OCI-M2 (cell line): ENCODE results near the gene GTPBP1.

Experiments
- DNase-seq: peaks from one replicate; lab custom pipeline; 2025; ENCODE audit not compliant: unreplicated experiment; lab: John Stamatoyannopoulos, UW

Gene GTPBP1

GRCh38 chr22:38705235-38706100, at the start of gene GTPBP1:
TSS of gene GTPBP1 (plus strand) at chr22:38705944. CDS start at chr22:38705956, 12 bp downstream.
- peak; percentile 95 for DNase-seq

- peak; percentile 61 for DNase-seq
Measured at GRCh38 chr22:38656256-38657044, 49.3 kb upstream of the GTPBP1 start, which contains the start of the genes CBY1 and FAM227A. TSS of gene CBY1 (plus strand) at chr22:38656638. CDS start at chr22:38668055, 11,417 bp downstream. TSS of gene FAM227A (minus strand) at chr22:38656392. CDS start at chr22:38650168, 6,224 bp downstream.

DNA sequence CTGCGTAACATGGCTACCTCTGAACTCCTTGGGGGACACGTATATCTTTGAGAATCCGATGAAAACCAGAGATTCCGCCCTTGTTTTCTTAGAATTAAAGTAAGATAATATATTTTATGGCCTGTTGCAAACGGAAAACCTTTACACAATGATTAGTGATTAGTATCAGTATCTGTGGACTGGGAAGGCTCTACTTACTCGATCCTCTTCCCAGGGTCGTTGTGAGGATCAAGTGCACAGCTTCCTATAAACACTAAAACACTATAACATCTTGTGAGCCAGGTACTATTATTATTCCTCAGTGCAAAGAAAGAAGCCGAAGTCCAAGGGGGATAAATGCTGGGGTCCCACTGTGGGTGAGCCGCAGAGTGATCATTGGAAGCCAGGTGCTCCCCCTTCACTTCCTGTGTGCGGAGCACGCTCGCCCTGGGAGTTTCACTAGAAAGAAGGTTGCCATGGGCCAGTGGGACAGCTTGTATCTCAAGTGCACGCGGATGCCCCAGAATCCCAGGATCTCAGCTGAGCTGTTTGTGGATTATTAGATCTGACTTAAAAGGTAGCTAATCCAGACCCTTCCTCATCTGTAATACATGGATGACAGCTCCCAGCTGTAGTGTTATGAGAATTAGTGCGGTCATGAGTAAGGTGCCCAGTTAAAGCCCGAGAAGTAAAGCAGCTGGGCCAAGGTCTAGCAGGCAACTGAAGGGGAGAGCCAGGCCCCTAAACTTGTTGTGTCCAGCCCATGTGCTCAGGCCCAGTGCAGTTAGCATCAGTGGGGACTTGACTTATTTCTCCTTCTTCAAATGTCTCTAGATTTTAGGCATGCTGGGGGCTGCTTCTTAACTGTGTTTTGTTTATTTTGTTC, 48.5 kb upstream of the GTPBP1 start:
- no peak for DNase-seq

- DNase-seq: no peak
Measured at GRCh38 chr22:38674888-38675287, 30.9 kb upstream of the GTPBP1 start.

- DNase-seq: no peak
Measured at GRCh38 chr22:38675833-38676232, 29.9 kb upstream of the GTPBP1 start.

- DNase-seq: peak; percentile 50
Measured at GRCh38 chr22:38681582-38682335, 24.0 kb upstream of the GTPBP1 start, which contains the start of gene TOMM22. TSS of gene TOMM22 (plus strand) at chr22:38681957. CDS start at chr22:38681979, 22 bp downstream.

- no peak for DNase-seq
Measured at GRCh38 chr22:38684895-38685294, 20.8 kb upstream of the GTPBP1 start.

DNA sequence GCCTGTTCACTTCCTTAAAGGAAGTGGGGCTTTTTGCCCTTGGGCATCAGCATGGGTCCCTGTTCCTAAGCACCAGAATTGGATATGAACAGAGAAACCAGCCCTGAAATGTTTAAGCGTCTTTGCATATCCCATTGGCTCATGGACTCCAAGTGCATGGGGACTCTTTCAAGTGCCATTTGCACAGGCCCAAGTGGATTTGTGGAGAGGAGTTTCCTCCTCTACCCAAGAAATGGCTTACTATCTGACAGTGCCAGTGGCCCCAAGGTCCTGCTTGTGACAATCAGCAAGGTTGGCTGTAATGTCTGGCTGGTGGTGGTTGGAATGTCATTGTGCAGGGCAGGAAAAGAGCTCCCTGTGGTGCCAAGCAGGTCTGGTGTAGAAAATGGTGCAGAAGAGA, 20.0 kb upstream of the GTPBP1 start:
- DNase-seq: no peak

GRCh38 chr22:38689651-38690050, 16.1 kb upstream of the GTPBP1 start:
- DNase-seq: no peak

DNA sequence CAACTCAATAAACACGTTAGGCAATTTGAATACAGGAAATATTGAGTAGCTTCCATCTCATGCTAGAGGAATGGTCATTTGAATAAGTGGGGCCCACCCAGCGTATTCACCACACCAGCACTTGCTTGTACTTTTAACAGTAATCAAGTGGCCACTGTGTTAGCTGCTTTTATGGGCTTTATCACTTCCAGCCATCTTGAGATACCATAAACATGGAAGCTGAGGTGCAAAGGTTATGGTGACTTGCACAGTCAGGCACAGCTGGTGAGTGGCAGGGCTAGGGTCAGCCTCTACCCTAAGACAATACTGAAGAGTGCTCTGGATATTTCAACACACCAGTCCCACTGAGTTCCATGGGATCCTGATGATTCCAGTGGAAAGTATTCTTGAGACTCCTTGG, 11.7 kb upstream of the GTPBP1 start:
- no peak for DNase-seq

GRCh38 chr22:38694940-38695339, 10.8 kb upstream of the GTPBP1 start:
- no peak for DNase-seq

DNA sequence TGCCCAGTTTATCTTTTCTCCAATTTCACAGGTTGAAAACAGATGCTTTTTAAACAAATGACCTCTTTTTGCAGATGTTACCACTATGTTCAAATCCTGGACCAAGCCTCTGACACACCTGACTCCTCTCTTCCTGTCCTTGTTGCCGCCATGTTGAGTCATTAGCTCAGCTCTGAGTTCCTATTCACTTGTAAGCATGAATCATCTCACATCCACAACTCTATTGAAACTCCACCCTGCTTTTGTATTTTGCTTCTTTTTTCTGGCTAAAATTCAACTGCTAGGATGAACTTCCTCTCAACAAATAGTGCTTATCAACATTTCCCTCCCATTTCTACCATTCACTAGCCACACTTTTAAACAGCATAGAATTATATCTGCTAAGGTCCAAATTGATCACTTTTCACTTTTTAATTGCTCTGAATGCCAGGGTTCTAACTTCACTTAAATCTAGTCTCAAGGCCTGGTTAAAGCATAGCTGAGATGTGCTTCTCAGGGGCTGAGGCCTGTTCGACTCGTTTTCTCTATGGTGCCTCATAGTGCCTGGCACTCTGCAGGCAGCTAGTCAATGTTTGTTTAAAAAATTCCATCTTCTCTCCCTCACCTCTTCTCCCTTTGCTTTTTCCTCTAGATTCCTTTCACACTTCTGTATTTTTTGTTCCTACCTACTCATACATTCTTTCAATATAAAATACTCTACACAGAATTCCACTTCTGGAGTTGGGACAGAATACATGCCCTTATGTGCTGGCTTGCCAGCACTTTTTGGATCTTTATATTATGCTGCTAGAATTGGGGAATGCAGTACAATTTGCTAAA, 8.9 kb upstream of the GTPBP1 start:
- no peak for DNase-seq

DNA sequence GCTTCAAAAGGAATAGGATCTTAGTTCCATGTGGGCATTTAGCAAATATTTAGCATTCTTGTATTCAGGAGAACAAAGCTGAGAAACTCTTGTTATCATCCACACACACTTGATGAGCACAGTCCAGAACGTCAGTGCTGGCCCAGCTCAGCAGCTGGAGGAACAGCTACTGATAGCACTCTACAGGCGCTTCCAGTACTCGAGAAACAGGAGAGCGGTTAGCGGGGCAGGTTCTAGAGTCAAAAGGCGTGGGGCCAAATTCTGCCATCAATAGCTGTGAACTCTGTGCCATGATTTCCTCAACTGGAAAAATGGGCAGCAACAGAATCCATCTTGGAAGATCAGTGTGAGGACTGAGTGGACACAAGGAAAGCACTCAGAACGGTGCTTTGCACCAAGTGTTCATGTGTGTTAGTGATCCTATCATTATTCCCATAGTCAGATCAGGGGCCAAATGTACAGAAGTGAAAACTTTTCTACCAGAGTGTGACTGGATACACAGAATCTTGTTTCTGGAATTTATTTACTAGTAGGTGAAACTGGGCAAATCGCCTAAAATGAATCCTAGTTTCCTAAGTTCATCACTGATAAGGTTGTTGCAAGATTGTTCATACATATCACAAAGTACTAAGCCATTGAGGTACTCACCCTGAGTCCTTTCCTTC, 8.2 kb upstream of the GTPBP1 start:
- no peak for DNase-seq

GRCh38 chr22:38698407-38699094, 7.2 kb upstream of the GTPBP1 start:
- DNase-seq: no peak

DNA sequence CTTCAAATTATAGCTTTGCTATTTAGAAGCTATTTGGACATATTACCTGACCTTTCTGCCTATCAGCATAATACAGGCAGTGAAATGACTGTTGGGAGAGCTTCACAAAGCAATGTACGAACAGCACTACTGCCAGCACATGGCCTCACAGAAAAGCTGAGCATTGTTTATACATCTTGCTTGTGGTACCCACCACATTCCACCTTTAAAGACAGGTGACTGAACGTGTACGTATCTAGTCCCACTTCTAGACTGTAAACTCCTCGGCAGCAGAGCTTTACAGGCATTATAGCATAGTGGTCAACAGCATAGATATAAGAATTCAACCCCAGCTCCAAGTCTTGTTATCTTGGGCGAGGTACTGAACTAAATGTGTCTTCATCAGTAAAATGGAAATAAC, 6.6 kb upstream of the GTPBP1 start:
- DNase-seq: no peak

DNA sequence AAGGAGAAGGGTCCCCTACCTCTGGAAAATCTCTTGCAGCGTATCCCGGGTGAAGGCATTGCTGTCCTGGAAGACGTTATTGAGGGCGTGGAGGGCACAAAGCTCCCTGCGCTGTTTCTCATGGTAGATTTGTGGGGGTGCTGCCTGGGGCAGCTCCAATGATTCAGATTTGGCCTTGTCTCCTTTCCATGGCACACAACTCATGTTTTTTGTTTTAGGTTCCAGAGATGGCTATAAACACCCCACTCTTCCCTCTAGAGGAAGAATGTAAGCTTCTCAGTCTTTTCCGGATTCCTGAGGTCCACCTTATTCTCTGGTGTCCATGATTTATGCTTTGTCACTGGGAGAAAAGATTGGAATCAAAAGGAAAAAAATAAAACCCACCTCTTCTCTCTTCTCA, 6.0 kb upstream of the GTPBP1 start:
- DNase-seq: no peak

DNA sequence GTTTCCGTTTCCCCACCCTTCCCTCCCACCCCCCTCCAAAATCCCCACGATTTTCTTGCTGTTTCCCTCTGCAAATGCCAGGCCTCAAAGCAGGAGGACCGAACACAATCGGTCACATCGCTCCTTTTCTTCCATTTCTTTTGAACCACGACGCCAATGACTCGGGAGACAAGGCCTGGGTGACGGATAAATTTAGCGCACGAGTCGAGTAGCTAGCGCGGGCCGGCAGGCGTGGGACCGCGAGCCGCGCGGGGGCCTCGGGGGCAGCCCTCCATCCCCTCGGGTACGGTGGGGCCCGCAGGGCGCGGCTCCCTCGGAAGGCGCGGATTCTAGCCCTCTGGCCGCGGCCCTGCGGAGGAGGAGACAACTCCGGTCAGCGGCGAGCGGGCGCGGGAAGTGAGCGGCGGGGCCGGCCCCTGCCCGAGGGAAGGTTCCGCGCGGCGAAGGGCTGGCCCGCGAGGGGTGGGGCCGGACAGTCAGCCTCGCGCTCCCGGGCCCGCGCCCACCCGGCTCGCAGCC, 5.4 kb upstream of the GTPBP1 start:
- DNase-seq: no peak
